Esophagus squamous epithelium (tissue), 5 donors: ENCODE data around the gene KIAA0232. TPM values are rescaled to one million over a fixed set of nuclear protein-coding genes. Genes with fewer than 3 reads are reported as not detected.

Experiments used
- DNase-seq: peaks from one replicate; lab custom pipeline; 2025; lab: John Stamatoyannopoulos, UW
- H3K27ac ChIP-seq, 4 donors: fragments of 200-600 bp; sonication (generic); one replicate each; pipeline ENCODE4 v1.5.1; 2016 to 2019; ENCODE audit warnings: mild to moderate bottlenecking in 1 of 4
- H3K27me3 ChIP-seq, 4 donors: fragments of 200-600 bp; sonication (generic); 1 replicate in 3 of 4; 2 replicates in 1 of 4; pipeline versions ENCODE4 v1.5.1 to v1.6.0; 2017 to 2021; ENCODE audit warnings: antibody characterized with exemption in 1 of 4
- H3K36me3 ChIP-seq, 3 donors: fragments of 200-600 bp; sonication (generic); one replicate each; pipeline ENCODE4 v1.5.1; 2016 to 2019
- H3K4me1 ChIP-seq, 3 donors: fragments of 200-600 bp; sonication (generic); one replicate each; pipeline ENCODE4 v1.5.1; 2017 to 2019
- H3K4me3 ChIP-seq, 4 donors: fragments of 200-600 bp; sonication (generic); 1 replicate in 3 of 4; 2 replicates in 1 of 4; pipeline ENCODE4 v1.5.1; 2016 to 2019; ENCODE audit warnings: mild to moderate bottlenecking in 2 of 4, moderate library complexity in 1 of 4
- H3K9me3 ChIP-seq, 3 donors: fragments of 200-600 bp; sonication (generic); one replicate each; pipeline ENCODE4 v1.5.1; 2016 to 2019
- CTCF ChIP-seq, 6 experiments: fragments of 450-650 bp in 4 of 6; fragments of 200-600 bp in 2 of 6; sonication (generic) in 2 of 6; IDR thresholded peaks; one replicate each; pipeline ENCODE4 v1.5.1; 2016 to 2019; ENCODE audit warnings: antibody characterized with exemption in 6 of 6, mild to moderate bottlenecking in 4 of 6, moderate library complexity in 4 of 6
- POLR2A ChIP-seq, 4 donors: fragments of 450-650 bp; IDR thresholded peaks; one replicate each; pipeline ENCODE4 v1.6.1; 2017; ENCODE audit warnings: antibody characterized with exemption in 4 of 4, mild to moderate bottlenecking in 4 of 4, moderate library complexity in 3 of 4
- WGBS, 2 donors: methylation state at CpG; one replicate each; pipeline ENCODE4 v1.1.5; 2018; 5-methylcytosine and 5-hydroxymethylcytosine counted together
- intact Hi-C: fragments of 100-400 bp; cut with DNase I; formaldehyde crosslinking; loops from one replicate; pipeline ENCODE4 v1.15.0; 2022
- total RNA-seq, 4 donors: library from RNA; depleted of rRNA; stranded (reverse); fragments of >200 nt; gene quantifications; one replicate each; pipeline ENCODE4 v1.1.0, GENCODE V29; 2016
- donor health status: DM: yes; HTN: yes; CAD: no.

The KIAA0232 gene
- total RNA-seq, 4 donors from 2014 or later, result 19.4 to 46.8 (median 35.0) TPM

GRCh38 chr4:6812766-6813165 lies 30.2 kb downstream of the KIAA0232 start:
- TF ChIP-seq CTCF (IDR thresholded peaks at IDR 0.05) (no peak), POLR2A (IDR thresholded peaks at IDR 0.05) (no peak)
- Histone ChIP-seq H3K27me3 (no peaks in the 10 kb centered on the region), H3K36me3 (no peaks in the 10 kb centered on the region), H3K4me3 (no peak overlapping the region), H3K4me1 (peaks cover 0 to 30% (median 8%) of the 10 kb centered on the region in 3 donors), H3K27ac (no peak overlapping the region), H3K9me3 (no peaks in the 10 kb centered on the region)
- DNase-seq, result no peak
- intact Hi-C loops, result no loop called here

- Histone ChIP-seq H3K9me3 (peaks cover 0 to 2% (median 0%) of the 10 kb centered on the region in 3 donors), H3K27ac (no peak overlapping the region), H3K36me3 (peaks cover 0 to 8% (median 0%) of the 10 kb centered on the region in 3 donors), H3K27me3 (no peaks in the 10 kb centered on the region), H3K4me1 (peaks cover 0 to 21% (median 6%) of the 10 kb centered on the region in 3 donors), H3K4me3 (no peak overlapping the region)
- WGBS, 2 donors, result 86 to 96% methylated on average over 3 of the region's 3 CpGs
- TF ChIP-seq CTCF (IDR thresholded peaks at IDR 0.05) (no peak), POLR2A (IDR thresholded peaks at IDR 0.05) (no peak)
- intact Hi-C loops, result no loop called here
- DNase-seq, result no peak
These were observed 31.2 kb downstream of the KIAA0232 start for GRCh38 chr4:6813725-6814124.

GRCh38 chr4:6815029-6815836 lies 32.7 kb downstream of the KIAA0232 start:
- 53 to 60% methylated on average over 9 of the region's 9 CpGs for WGBS, 2 donors
- TF ChIP-seq CTCF (IDR thresholded peaks at IDR 0.05) (no peak), POLR2A (IDR thresholded peaks at IDR 0.05) (no peak)
- Histone ChIP-seq H3K36me3 (peaks cover 0 to 13% (median 0%) of the 10 kb centered on the region in 3 donors), H3K4me3 (no peak overlapping the region), H3K27me3 (no peaks in the 10 kb centered on the region), H3K27ac (no peak overlapping the region), H3K4me1 (peaks cover 0 to 15% (median 4%) of the 10 kb centered on the region in 3 donors), H3K9me3 (peaks cover 0 to 8% (median 0%) of the 10 kb centered on the region in 3 donors)
- intact Hi-C loops, result no loop called here
- no peak for DNase-seq

GRCh38 chr4:6819295-6819694 lies 36.8 kb downstream of the KIAA0232 start:
- H3K4me1 ChIP-seq, result peaks cover 0 to 15% (median 4%) of the 10 kb centered on the region in 3 donors
- no peak for TF ChIP-seq CTCF (IDR thresholded peaks at IDR 0.05)
- no peak for TF ChIP-seq POLR2A (IDR thresholded peaks at IDR 0.05)
- intact Hi-C loops, result no loop called here
- peaks cover 0 to 12% (median 0%) of the 10 kb centered on the region in 3 donors for H3K9me3 ChIP-seq
- H3K4me3 ChIP-seq, result no peak overlapping the region
- DNase-seq, result no peak
- no peak overlapping the region for H3K27ac ChIP-seq
- no peaks in the 10 kb centered on the region for H3K27me3 ChIP-seq
- peaks cover 0 to 18% (median 5%) of the 10 kb centered on the region in 3 donors for H3K36me3 ChIP-seq
- WGBS, 2 donors, result 70 to 85% methylated on average over 1 of the region's 1 CpG

- no peaks in the 10 kb centered on the region for H3K27me3 ChIP-seq
- WGBS, 2 donors, result 88 to 100% methylated on average over 1 of the region's 1 CpG
- intact Hi-C loops, result no loop called here
- H3K4me1 ChIP-seq, result peaks cover 0 to 1% (median 0%) of the 10 kb centered on the region in 3 donors
- DNase-seq, result no peak
- TF ChIP-seq POLR2A (IDR thresholded peaks at IDR 0.05) (no peak), CTCF (IDR thresholded peaks at IDR 0.05) (no peak)
- H3K9me3 ChIP-seq, result peaks cover 0 to 12% (median 0%) of the 10 kb centered on the region in 3 donors
- H3K4me3 ChIP-seq, result no peak overlapping the region
- peaks cover 0 to 32% (median 6%) of the 10 kb centered on the region in 3 donors for H3K36me3 ChIP-seq
- no peak overlapping the region for H3K27ac ChIP-seq
These were observed 38.2 kb downstream of the KIAA0232 start for GRCh38 chr4:6820695-6821094.
